ENCODE data around the gene CPNE4.

DNA sequence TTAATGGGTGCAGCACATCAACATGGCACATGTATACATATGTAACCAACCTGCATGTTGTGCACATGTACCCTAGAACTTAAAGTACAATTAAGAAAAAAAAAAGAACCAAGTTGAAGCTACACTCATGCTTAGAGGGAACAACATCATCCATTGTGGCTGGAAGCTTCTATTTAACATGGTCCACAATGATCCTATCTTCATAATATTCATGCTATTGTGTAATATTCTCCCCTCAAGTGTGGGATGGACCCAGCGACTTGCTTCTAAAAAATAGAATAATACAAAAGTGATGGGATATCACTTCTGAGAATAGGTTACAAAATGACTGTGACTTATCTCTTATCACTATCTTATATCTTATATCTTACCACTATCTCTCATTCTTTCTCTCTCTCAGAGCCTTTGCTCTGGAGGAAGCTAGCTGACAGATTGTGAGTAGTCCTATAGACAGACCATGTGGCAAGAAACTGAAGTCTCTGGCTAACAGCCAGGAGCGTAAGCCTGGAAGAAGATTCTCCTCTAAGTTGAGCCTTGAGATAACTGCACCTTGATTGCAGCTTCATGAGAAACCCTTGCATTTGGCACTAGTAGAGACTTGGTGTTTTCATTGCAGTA, 333.6 kb downstream of the CPNE4 start:
- TF ChIP-seq, protein P1, sequence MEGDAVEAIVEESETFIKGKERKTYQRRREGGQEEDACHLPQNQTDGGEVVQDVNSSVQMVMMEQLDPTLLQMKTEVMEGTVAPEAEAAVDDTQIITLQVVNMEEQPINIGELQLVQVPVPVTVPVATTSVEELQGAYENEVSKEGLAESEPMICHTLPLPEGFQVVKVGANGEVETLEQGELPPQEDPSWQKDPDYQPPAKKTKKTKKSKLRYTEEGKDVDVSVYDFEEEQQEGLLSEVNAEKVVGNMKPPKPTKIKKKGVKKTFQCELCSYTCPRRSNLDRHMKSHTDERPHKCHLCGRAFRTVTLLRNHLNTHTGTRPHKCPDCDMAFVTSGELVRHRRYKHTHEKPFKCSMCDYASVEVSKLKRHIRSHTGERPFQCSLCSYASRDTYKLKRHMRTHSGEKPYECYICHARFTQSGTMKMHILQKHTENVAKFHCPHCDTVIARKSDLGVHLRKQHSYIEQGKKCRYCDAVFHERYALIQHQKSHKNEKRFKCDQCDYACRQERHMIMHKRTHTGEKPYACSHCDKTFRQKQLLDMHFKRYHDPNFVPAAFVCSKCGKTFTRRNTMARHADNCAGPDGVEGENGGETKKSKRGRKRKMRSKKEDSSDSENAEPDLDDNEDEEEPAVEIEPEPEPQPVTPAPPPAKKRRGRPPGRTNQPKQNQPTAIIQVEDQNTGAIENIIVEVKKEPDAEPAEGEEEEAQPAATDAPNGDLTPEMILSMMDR (IDR thresholded peaks at IDR 0.05) = no peak
- no peak for TF ChIP-seq POLR2A (IDR thresholded peaks at IDR 0.05)

All from vagina (tissue), 2 donors.